Stimulated activated CD8-positive, alpha-beta memory T cell treated with anti-CD3 and anti-CD28 coated beads, Interleukin-12 subunit alpha, Interleukin-12 subunit beta, amount 100 ng/mL, for 24 hours (primary cell): Measurements from ENCODE around the gene TMEM255B.
"Not testable (repeated sequence)": the region's sequence is repeated elsewhere in the genome, so short reads cannot be mapped to it uniquely, and the experiment has no call there.

Source experiments
- DNase-seq: peaks from one replicate; pipeline ENCODE4 v3.0.0-alpha.2; 2020; ENCODE audit errors: extremely low read depth

TMEM255B gene

DNA sequence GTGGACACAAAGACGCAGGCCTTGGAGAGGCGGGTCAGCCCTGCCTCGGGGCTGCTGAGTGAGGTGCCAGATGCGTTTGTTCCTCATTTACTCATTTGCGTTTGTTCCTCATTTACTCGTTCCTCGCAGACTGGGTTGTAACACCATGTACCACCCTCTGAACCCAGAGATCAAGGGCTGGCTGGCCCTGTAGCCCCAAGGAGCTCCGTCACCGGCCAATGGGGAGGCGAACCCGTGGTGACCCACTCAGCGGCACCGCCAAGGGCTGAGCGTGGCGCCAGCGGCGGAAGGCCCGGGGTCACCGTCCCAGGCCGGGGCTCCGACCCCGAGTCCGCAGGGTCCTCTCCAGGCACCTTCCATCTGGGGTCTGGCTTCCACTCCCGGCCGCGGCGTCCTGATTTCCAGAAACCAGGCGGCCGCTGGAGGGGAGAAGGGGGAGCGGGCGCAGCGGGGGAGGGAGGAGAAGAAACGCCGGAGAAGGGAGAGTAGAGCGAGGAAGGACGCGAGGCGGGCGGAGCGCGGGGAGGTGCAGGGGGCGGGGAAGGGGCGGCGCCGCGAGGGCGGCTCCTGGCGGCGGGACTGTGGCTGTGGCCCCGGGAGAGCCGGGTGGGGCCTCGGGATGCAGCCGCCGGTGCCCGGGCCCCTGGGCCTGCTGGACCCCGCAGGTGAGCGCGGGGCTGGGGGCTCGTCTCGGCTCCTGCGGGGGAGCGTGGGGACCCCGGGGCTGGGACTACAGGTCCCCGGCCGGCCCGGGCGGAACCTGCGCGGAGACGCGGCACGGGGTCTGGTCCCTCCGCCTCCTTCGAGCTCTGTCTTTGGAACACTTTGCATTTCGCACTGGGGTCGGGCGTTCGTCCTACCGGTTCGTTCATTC is at the start of gene TMEM255B:
Gene TMEM255B, plus strand, starts transcription at position 576 of the 874 bp plus-strand sequence. Its CDS starts 44 bp downstream, at position 620.
- peak; percentile 30 for DNase-seq

- DNase-seq: no peak
Observed at GRCh38 chr13:113722921-113723320, 36.1 kb upstream of the TMEM255B start.

DNA sequence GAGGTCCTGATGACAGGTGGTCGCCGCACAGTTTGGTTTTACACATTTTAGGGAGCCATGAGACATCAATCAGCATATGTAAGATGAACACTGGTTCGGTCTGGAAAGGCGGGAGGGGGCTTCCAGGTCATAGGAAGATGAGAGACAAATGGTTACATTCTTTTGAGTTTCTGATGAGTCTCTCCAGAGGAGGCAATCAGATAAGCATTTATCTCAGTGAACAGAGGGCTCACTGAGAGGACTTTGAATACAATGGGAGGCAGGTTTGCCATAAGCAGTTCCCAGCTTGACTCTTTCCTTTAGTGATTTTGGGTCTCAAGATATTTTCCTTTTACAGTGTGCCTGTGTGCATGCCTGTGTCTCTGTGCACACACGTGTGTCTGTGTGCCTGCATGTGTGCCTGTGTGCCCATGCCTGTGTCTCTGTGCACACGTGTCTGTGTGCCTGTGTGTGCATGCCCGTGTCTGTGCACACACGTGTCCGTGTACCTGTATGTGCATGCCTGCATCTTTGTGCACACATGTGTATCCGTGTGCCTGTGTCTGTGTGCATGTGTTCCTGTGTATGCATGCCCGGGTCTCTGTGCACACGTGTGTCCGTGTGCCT is 35.5 kb upstream of the TMEM255B start:
- no peak for DNase-seq

DNA sequence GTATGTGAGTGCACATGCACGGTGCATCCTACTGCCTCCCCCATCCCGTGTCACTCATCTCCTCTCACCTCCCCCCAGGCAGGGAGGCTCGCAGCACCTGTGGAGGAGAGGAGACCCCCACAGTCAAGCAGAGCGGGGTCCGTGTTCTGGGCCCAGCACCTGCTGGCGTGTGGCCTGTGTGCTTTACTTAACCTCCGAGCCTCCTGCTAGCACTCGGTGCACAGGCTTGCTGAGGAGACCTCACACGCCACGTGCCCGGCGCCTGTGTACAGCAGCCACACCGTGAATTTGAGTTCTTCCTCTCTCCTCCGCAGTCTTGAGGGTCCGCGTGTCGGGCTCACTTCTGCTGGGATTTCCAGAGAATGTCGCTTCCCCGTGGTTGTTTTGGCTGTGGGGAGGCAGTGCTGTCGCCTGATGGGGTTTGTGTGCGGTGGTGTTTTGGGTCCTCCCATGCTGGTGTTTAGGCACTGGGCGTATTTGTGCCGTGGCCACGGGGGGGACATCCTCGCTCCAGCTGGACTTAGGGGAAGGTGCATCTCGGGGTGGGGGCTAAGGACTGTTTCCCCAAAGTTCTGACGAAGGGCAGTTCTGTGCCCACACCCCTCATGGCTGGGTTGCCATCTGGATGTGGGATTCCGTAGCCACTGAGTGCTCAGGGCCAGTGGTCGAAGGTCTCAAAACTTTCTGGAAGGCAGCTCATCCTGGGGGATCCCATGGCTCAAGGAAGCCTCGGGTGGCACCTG is 34.8 kb upstream of the TMEM255B start:
- DNase-seq: no peak

GRCh38 chr13:113724780-113725315 is 34.2 kb upstream of the TMEM255B start:
- DNase-seq: peak; percentile 69

GRCh38 chr13:113725329-113726105 is 33.5 kb upstream of the TMEM255B start:
- not testable (repeated sequence) for DNase-seq

DNA sequence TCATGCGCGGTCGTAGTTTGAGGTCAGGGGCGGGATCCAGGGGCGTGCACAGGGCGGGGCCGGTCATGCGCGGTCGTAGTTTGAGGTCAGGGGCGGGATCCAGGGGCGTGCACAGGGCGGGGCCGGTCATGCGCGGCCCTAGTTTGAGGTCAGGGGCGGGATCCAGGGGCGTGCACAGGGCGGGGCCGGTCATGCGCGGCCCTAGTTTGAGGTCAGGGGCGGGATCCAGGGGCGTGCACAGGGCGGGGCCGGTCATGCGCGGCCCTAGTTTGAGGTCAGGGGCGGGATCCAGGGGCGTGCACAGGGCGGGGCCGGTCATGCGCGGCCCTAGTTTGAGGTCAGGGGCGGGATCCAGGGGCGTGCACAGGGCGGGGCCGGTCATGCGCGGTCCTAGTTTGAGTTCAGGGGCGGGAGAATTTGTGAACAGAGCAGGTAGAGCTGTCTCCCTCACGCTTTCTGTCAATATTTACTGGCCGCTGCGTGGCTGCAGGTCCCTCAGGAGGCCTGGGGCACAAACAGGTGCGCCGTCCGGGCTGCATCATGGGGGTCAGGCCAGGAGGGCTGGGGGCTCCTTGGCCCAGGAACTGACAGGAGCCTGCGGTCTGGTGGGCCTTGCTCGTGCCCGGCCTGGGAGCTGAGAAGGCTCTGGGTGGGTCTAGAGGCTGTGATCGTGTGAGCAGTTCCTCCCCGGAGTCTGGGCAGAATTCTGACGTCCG is 32.8 kb upstream of the TMEM255B start:
- not testable (repeated sequence) for DNase-seq

GRCh38 chr13:113726961-113727411 is 32.0 kb upstream of the TMEM255B start:
- no peak for DNase-seq

DNA sequence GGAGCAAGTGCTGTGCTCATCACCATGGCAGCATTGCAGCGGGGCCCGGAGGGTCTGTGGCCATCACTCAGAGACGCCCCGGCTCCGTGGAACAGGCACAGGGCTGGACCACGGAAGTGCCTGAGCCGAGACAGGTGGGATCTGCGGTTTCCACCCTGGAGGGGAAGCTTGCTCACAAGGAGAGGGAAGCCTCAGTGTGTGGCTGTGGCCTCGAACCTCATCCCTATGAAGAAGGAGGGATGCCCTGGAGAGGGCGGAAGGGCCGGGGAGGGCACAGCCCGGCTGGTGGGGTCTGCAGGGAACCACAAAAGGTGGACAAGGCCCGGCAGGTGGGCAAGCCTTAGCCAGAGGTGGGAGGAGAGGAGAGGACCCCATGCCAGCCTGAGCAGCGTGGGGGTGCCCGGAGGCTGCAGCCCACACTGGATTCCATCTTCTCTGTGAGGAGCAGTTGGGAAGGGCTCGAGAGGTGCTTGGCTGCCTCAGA is 30.4 kb upstream of the TMEM255B start:
- DNase-seq: no peak

- no peak for DNase-seq
Observed at GRCh38 chr13:113729187-113730019, 29.6 kb upstream of the TMEM255B start.

- DNase-seq: no peak
Observed at GRCh38 chr13:113730258-113730691, 28.8 kb upstream of the TMEM255B start.

DNA sequence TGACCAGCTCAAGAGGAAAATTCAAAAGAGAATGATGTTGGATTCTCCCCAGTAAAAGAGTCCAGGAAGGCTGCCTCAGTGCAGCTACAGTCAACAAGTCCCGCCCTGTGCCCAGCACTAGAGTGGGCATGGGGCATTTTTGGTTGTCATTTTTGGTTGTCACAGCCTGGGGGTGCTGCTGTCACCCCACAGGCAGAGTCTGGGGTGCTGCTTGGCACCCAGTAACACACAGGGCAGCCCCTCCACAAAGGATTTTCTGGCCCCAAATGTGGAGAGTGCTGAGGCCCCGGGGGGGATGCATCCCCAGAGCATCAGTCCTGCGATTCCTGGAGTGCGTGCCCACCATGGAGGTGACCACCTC is 28.2 kb upstream of the TMEM255B start:
- no peak for DNase-seq

DNA sequence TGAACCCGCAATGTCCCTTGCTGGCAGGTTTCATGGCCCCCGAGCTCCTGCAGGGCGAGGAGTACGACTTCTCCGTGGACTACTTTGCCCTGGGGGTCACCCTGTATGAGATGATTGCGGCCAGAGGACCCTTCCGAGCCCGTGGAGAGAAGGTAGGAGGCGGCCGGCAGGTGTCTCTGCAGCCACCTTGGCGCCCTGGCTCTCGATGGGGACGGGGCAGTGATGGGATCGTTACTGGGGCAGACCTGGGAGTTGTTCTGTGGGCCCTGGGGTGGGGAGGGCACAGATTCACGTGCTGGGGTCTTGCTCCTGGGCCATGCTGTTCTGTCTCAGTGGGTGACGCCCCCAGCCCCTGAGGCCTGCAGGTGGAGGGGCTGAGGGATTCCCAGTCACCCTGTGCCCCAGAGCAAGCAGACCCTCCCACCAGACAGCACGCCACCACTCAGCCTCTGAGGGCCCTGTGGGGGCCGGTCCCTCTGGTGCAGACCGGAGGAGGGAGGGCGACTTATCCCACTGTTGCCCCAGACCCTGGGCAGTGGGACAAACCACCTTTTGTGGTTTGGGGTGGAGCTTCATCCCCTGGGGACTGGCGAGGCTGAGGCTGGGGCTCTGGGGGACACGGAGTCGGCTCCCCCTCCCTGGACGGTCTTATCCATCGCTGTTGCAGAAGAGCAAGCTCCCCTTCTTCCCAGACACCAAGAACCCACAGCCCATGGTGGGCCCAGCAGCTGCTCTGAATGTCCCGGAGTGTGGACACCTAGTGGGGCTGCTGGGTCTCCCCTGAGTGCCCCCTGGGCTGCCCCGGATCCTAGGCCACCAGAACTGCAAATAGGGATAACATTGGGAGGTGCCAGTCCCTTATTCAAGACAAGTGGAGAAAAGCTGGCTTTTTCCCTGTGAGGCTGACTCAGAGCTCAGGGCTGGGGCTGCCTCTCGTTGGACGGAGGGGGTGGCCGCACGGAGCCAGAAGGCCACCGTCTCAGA is 27.5 kb upstream of the TMEM255B start:
- no peak for DNase-seq

DNA sequence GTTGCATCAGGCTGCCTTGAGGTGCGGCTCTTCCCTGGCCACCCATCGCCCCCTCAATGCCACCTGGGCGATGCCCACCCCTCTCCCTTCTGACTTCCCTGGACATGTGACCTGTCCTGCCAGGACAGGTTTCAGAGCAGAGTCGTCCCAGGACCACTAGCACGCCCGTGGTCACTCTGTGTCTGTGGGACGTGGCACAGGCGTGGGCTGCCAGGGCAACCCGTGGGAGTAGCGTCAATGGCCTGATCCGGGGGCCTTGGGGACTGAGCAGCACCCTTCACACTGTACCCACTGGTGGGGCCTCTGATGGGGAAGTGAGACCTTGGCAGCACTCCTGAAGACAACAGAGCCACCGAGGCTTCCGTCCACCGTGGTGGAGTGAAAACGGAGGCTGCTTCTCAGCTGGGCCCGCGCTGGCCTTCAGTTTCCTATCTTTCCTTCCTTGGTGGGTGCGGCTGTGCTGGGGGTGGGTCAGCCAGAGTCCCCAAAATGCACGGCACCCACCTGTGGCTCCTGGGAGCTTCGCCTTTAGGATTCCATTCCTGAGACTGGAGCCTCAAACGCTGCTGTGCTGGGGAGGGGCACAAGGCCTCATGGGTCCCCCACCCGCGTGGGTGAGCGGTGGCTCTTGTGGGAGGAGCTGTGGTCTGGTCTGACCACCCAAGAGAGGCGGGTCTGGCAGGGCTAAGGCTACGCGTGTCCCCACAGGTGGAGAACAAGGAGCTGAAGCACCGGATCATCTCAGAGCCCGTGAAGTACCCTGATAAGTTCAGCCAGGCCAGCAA is 26.7 kb upstream of the TMEM255B start:
- no peak for DNase-seq

DNA sequence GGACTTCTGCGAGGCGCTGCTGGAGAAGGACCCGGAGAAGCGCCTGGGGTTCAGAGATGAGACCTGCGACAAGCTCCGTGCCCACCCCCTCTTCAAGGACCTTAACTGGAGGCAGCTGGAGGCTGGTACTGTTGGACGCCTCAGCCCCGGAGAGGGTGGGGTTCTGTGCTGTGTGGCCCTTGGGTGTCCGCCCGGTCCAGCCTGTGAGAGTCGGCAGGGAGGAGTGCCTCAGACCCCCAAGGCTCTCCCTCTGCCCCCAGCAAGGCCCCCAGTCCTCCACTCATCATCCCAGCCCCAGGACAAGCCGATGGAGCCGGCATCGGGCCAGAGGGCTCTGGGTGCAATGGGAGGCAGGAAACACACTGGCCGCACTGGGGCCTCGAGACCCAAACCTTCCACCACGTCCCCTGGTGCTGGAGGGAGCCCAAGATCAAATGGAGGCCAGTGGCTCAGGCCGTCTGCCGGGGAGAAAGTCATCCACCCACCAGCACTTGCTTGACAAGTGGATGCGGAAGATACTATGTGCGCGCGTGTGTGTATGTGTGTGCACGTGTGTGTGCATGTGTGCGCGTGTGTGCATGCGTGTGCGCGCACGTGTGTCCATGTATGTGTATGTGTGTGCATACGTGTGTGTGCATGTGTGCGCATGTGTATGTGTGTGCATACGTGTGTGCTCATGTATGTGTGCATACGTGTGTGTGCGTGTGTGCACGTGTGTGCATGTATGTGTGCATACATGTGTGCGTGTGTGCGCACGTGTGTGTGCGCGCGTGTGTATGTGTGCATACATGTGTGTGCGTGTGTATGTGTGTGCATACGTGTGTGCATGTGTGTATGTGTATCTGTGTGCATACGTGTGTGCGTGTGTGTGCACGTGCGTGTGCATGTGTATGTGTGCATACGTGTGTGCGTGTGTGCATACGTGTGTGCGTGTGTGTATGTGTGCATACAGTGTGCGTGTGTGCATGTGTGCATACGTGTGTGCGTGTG is 25.8 kb upstream of the TMEM255B start:
- no peak for DNase-seq

DNA sequence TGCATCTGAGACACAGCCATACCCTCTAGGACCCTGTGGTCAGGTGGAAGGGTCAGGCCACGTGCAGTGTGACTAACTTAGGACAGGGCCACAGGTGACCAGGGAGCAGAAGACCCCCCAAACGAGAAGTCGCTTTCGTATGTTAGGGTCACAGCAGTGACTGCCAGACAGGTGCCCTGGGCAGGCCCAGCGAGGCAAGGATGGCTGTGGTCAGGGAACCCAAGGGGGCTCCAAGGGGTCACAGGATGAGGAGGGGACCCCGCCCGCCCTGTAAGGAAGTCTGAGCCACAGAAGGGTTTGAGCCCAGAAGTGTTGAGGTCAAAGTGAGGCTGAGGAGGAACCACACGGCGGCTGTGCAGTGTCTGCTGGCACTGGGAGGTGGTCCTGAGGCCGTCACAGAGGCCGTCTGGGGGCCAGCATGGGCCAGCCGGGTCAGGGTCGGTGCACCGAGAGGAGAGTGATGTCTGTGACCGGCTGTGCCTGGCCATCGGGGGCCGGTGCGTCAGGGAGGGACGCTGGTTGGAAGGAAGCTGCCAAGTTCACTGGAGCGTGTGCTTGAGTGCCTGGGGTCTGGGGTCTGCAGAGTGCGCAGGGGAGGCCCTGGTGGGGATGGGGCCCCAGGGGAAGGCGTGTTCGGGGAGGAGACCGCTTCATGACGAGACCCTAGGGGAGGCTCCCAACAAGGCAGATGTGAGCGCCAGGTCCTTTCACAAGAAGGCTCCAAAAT is 24.8 kb upstream of the TMEM255B start:
- DNase-seq: no peak
